GM18517 (cell line): Measurements from ENCODE around the gene CXXC5.

ENCODE experiments used
- ATAC-seq: cut with Tn5 transposase; IDR thresholded peaks from one replicate; pipeline ENCODE4 v1.9.1; 2021; ENCODE audit warnings: mild to moderate bottlenecking, moderate library complexity; ENCODE audit not compliant: unreplicated experiment

CXXC5 gene

GRCh38 chr5:139678751-139679750 is 30.9 kb downstream of the CXXC5 start:
- ATAC-seq, result no peak

GRCh38 chr5:139680368-139681111 is 32.4 kb downstream of the CXXC5 start:
- ATAC-seq, result no peak

GRCh38 chr5:139681112-139681458 is 32.9 kb downstream of the CXXC5 start:
- no peak for ATAC-seq

GRCh38 chr5:139681466-139681865 is 33.3 kb downstream of the CXXC5 start:
- ATAC-seq, result no peak

- no peak for ATAC-seq
Measured at GRCh38 chr5:139682016-139682975, 34.1 kb downstream of the CXXC5 start.

- ATAC-seq, result no peak
Measured at GRCh38 chr5:139683295-139684271, 35.4 kb downstream of the CXXC5 start.

- ATAC-seq, result no peak
Measured at GRCh38 chr5:139684350-139684880, 36.3 kb downstream of the CXXC5 start.

GRCh38 chr5:139684881-139685749 is 37.0 kb downstream of the CXXC5 start:
- no peak for ATAC-seq

- ATAC-seq, result no peak
Measured at GRCh38 chr5:139685886-139686285, 37.7 kb downstream of the CXXC5 start.

GRCh38 chr5:139686356-139686705 is 38.2 kb downstream of the CXXC5 start:
- ATAC-seq, result no peak

- no peak for ATAC-seq
Measured at GRCh38 chr5:139686706-139687441, 38.7 kb downstream of the CXXC5 start.

GRCh38 chr5:139687656-139688055 is 39.5 kb downstream of the CXXC5 start:
- no peak for ATAC-seq

GRCh38 chr5:139688088-139688702 is 40.0 kb downstream of the CXXC5 start:
- ATAC-seq, result no peak

- no peak for ATAC-seq
Measured at GRCh38 chr5:139688751-139689372, 40.7 kb downstream of the CXXC5 start.

- no peak for ATAC-seq
Measured at GRCh38 chr5:139689631-139690063, 41.5 kb downstream of the CXXC5 start.

- no peak for ATAC-seq
Measured at GRCh38 chr5:139690064-139690802, 42.1 kb downstream of the CXXC5 start.
